Hepatic stellate cell (primary cell): ENCODE data around the gene RAP2C.
"Not testable (repeated sequence)": the region's sequence is repeated elsewhere in the genome, so short reads cannot be mapped to it uniquely, and the experiment has no call there.

ENCODE experiments used
- DNase-seq: peaks from one replicate; pipeline ENCODE4 v3.0.0; 2011; ENCODE audit warnings: low spot score

RAP2C gene

GRCh38 chrX:132199941-132200340, 19.3 kb downstream of the RAP2C start:
- DNase-seq: no peak

GRCh38 chrX:132193872-132194574, 25.2 kb downstream of the RAP2C start:
- DNase-seq: no peak

DNA sequence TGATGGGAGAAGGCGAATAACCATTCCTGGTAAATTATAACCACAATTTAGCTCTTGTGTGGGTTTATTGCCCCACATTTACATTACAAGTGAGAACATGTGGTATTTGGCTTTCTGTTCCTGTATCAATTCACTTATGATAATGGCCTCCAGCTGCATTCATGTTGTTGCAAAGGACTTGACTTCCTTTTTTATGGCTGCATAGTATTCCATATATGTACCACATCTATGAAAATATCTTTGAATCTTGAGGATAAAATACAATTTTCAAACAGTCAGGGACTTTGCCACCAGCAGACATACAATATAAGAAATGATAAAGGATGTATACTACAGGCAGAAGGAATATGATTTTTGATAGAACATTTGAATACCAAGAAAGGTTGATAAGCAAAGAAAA, 27.3 kb downstream of the RAP2C start:
- no peak for DNase-seq

- DNase-seq: no peak
These were observed 31.1 kb downstream of the RAP2C start for GRCh38 chrX:132188175-132188574.

DNA sequence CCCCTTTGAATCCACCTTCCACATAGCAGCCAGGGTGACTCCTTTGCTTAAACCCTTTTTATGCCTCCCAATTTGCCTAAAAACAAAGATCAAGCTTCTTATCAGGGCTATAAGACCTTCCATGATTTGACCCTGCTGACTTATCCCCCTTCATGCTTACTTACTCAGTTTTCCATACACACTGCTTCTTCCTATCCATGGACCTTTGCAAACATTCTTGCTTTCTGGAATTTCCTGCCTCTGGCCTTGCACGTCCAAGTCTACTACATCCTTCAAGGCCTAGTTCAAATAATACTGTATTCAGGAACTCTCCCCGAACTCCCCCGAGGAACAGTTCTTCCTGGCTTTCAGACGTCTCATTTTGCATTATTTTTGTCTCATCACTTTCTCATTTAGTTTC, 31.8 kb downstream of the RAP2C start:
- DNase-seq: no peak

DNA sequence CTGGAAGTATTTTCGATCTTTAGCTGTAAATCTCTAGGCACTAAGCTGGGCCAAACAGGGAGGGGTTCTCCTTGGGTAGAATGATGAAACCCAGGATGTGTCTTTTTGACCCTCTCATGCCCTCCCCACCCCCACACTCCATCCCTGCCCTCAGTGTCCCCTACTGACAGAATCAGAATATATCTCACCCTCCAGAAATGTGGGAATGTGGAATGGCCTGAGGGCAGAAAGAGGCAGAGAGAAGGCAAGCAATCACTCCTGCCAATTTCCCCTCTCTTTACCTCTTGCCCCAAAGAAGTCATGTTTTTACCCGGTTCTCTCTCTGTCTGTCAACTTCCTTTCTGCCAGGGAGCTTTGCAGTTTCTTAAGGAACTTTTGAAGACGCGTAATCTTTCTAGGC, 34.4 kb downstream of the RAP2C start:
- DNase-seq: no peak

- no peak for DNase-seq
These were observed 37.9 kb downstream of the RAP2C start for GRCh38 chrX:132181364-132181763.

GRCh38 chrX:132180929-132181328, 38.3 kb downstream of the RAP2C start:
- DNase-seq: no peak

- DNase-seq: no peak
These were observed 45.6 kb downstream of the RAP2C start for GRCh38 chrX:132173647-132174046.

- DNase-seq: no peak
These were observed 47.4 kb downstream of the RAP2C start for GRCh38 chrX:132171881-132172280.

GRCh38 chrX:132171478-132171877, 47.8 kb downstream of the RAP2C start:
- no peak for DNase-seq

GRCh38 chrX:132169554-132169953, 49.7 kb downstream of the RAP2C start:
- DNase-seq: no peak

- no peak for DNase-seq
These were observed 53.6 kb downstream of the RAP2C start for GRCh38 chrX:132165651-132166050.

DNA sequence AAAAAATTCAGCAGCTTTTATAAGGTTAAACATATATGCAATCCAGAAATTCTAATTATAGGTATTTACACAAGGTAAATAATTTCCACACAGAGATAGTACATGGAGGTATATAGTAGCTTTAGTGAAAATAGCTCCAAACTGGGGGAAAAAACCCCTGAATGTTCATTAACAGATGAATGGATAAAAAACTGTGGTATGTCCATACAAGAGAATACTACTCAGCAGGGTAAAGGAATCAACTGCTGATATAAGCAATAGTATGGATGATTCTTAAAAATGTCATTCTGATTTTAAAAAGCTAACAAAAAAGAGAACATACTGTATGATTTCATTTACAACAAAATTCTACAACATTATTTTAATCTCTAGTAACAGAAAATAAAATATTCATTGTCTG, 54.2 kb downstream of the RAP2C start:
- DNase-seq: no peak

DNA sequence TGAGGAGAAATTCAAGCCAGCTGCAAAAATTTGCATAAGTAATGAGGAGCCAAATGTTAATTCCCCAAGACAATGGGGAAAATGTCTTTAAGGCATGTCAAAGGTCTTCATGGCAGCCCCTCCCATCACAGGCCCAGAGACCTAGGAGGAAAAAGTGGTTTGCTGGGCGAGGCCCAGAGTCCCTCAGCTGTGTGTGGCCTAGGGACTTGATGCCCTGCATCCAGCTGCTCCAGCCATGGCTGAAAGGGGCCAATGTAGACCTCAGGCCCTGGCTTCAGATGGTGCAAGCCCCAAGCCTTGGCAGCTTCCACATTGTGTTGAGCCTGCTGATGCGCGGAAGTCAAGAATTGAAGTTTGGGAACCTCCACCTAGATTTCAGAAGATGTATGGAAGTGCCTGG, 56.2 kb downstream of the RAP2C start:
- not testable (repeated sequence) for DNase-seq

GRCh38 chrX:132153166-132153565, 66.1 kb downstream of the RAP2C start:
- DNase-seq: no peak
